Measurements from ENCODE around the gene CNOT1. TPM values are rescaled to one million over a fixed set of nuclear protein-coding genes. Genes with fewer than 3 reads are reported as not detected.
A peak's percentile ranks its signal among the peaks of the same experiment; 100 is the strongest.

Gene CNOT1
- total RNA-seq, 2 donors from 2014 or later: 102 to 190 TPM

DNA sequence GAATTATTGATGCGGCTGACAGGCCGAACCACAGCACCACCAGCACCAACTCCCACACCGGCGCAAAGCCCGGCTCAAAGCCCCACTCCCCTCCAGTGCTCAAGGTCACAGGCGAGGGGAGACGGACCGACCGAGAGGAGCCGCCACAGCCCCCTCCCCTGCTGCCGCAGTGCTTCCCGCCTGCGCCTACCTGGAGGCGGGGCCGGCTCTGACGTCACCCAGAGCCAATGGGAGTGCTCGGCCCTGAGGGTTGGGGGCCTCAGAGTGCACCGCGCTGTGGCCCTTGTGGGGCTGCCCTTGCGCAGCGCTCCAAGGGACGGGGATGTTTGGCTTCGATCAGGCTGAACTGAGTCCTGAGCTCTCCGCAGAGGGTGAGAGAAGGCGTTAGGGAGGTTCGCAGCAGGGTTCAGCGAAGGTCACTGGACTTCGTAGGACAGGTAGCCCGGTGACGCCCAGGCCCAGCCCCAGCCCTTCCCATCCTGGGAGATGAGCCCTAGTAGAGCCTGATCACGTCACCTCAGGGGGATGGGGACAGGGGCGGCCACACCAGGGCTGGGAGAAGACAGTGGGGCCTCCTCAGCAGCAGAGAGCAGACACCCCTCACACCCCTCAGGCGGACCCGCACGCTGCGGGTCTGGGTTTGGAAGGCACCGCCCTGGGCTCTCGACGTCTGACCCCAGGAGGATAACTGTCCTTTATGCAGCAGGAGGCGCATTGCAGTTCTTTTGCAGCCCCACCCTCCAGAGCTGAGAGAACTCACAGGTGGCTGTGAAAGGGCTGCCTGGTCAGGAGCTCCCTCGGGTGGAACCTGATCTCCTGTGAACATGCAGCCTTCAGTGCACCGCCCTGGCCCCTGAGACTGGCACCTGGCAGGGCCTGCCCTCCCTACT, 128.1 kb downstream of the CNOT1 start:
- WGBS: 16% methylated on average over 25 of the region's 42 CpGs
- H3K4me1 ChIP-seq (replicated peaks): no peaks in the 10 kb centered on the region
- no peak for DNase-seq (ENCODE audit: low spot score)
- intact Hi-C loops (cut with DNase I): no loop called here
- H3K27ac ChIP-seq: no peak overlapping the region
- no peak for TF ChIP-seq POLR2A (IDR thresholded peaks at IDR 0.05)
- TF ChIP-seq, protein P1, sequence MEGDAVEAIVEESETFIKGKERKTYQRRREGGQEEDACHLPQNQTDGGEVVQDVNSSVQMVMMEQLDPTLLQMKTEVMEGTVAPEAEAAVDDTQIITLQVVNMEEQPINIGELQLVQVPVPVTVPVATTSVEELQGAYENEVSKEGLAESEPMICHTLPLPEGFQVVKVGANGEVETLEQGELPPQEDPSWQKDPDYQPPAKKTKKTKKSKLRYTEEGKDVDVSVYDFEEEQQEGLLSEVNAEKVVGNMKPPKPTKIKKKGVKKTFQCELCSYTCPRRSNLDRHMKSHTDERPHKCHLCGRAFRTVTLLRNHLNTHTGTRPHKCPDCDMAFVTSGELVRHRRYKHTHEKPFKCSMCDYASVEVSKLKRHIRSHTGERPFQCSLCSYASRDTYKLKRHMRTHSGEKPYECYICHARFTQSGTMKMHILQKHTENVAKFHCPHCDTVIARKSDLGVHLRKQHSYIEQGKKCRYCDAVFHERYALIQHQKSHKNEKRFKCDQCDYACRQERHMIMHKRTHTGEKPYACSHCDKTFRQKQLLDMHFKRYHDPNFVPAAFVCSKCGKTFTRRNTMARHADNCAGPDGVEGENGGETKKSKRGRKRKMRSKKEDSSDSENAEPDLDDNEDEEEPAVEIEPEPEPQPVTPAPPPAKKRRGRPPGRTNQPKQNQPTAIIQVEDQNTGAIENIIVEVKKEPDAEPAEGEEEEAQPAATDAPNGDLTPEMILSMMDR (IDR thresholded peaks at IDR 0.05): no peak
- no peak for TF ChIP-seq POLR2AphosphoS5 (IDR thresholded peaks at IDR 0.05)
- no peaks in the 10 kb centered on the region for H3K27me3 ChIP-seq (replicated peaks; ENCODE audit: insufficient read depth)
- H3K4me3 ChIP-seq: peak overlapping the region; percentile 13 to 27
- no peaks in the 10 kb centered on the region for H3K9me3 ChIP-seq
- no peaks in the 10 kb centered on the region for H3K36me3 ChIP-seq

DNA sequence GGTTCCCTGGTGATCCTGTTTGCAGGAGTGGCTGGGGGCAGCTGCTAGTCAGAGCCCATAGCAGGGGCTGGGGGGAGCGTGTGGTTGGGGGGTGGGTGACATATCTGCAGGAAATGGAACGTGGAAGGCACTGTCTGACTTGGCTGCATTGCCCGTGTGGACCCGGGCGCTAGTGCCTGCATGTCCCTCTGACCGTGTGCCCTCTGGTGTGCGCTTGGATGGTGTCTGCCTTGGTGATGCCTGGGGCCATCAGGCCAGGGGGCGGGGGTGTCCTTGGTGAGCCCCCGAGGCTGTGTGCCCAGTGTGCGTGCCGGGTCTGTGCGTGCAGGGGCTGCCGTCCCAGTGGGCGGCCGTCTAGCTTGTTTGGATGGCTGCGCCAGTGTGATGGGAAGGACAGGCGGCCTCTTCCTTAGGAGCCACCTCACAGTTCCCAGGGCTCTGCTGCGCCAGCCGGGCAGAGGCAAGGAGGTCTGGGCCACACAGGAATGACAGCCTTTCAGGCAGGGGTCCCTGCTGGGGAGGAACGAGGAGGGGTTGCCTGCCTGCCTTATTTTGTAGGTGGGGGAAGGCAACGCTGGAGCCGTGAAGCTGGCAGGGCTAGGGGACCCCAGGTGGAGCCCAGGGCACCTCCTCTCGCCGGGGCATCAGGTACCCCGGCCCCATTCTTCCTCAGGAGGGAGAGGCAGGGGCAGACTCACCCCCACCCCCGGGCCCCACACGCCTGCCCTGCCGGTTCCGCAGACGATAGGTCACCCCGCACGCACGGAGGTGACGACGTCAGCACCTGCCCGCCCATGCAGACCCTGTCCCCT, 129.0 kb downstream of the CNOT1 start:
- Histone ChIP-seq H3K27me3 (replicated peaks; ENCODE audit: insufficient read depth) (no peaks in the 10 kb centered on the region), H3K4me1 (replicated peaks) (no peaks in the 10 kb centered on the region), H3K36me3 (no peaks in the 10 kb centered on the region), H3K27ac (no peak overlapping the region), H3K4me3 (peak overlapping the region; percentile 13 to 27), H3K9me3 (no peaks in the 10 kb centered on the region)
- 16% methylated on average over 20 of the region's 36 CpGs for WGBS
- no peak for DNase-seq (ENCODE audit: low spot score)
- intact Hi-C loops (cut with DNase I): no loop called here
- no peak for TF ChIP-seq POLR2AphosphoS5 (IDR thresholded peaks at IDR 0.05)
- TF ChIP-seq, protein P1 (IDR thresholded peaks at IDR 0.05): no peak
- TF ChIP-seq POLR2A (IDR thresholded peaks at IDR 0.05): no peak

DNA sequence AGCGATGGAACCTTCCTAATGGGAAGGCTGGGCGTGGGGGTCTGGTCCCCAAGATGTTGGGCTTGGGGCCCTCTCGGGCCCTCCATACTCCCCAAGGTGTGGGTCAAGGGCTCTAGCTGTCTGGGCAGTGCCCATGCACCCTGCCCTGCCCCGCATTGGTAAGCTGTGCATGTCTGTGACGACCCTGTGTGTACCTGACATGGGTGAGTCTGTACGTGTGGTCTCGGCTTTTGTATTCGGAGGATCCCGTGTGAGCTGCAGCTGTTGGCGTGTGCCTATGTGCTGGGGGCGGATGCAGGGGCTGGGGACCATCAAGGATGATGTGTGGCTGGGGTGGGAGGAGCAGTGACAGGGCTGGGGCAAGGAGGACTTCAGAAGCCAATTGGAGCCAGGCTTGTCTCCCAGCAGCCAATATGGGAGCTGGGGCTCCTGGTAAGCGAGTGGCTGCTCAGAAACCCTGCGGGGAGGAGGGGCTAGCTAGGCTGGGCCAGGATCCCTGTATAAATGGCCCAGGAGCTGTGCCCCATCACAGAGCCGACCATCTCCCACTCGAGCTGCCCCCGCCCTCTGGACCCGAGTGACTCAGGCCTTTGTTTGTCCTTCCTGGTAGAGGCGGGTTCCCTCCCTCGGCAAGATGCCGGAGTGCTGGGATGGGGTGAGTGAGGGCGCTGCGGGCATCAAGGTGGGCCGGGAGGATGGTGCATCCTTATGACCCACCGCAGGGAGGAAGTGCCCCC, 129.8 kb downstream of the CNOT1 start, which contains the start of gene NDRG4:
NDRG4 (plus strand) TSS at position 529 of the 737 bp plus-strand sequence; CDS start at position 635, 106 bp downstream.
- intact Hi-C loops (cut with DNase I): loop anchor here (10.0 kb wide), 1 partner anchor 475 kb away; the partner anchor contains the start of gene MMP15
- 33% methylated on average over 24 of the region's 24 CpGs for WGBS

DNA sequence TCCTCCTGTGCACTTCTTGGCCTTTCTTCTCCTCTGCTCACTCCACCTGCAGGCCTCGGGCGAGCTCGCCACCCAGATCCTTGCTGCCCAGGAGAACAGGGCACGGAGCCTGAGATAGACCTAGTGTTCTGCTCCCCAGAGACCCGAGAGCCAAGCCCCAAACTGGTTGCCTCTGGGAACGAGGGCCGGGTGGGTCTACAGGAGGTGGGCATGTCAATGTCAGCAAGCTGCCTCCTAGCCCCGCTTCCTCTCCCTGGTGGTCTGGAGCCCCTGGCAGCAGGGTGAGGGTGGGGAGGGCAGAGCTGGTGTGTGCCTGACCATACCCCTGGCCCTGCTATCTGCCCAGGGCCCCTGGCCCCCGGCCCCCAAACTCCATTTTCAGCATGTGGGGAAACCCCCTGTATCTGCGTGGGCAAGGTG, 130.5 kb downstream of the CNOT1 start:
- intact Hi-C loops (cut with DNase I): loop anchor here (10.0 kb wide), 1 partner anchor 474 kb away; the partner anchor contains the start of gene MMP15
- H3K4me1 ChIP-seq (replicated peaks): no peaks in the 10 kb centered on the region
- H3K36me3 ChIP-seq: no peaks in the 10 kb centered on the region
- no peak overlapping the region for H3K27ac ChIP-seq
- H3K4me3 ChIP-seq: no peak overlapping the region
- DNase-seq (ENCODE audit: low spot score): no peak
- no peak for TF ChIP-seq POLR2A (IDR thresholded peaks at IDR 0.05)
- TF ChIP-seq, protein P1 (IDR thresholded peaks at IDR 0.05): no peak
- TF ChIP-seq POLR2AphosphoS5 (IDR thresholded peaks at IDR 0.05): no peak
- H3K27me3 ChIP-seq (replicated peaks; ENCODE audit: insufficient read depth): no peaks in the 10 kb centered on the region
- WGBS: 88% methylated on average over 10 of the region's 10 CpGs
- no peaks in the 10 kb centered on the region for H3K9me3 ChIP-seq

More for the DNA sequence above, 129.8 kb downstream of the CNOT1 start, which contains the start of gene NDRG4:
- Histone ChIP-seq H3K36me3 (no peaks in the 10 kb centered on the region), H3K4me3 (peak within 1 kb of the TSS; percentile 13 to 27), H3K9me3 (no peaks in the 10 kb centered on the region), H3K27me3 (replicated peaks; ENCODE audit: insufficient read depth) (no peaks in the 10 kb centered on the region), H3K4me1 (replicated peaks) (no peaks in the 10 kb centered on the region), H3K27ac (no peak within 1 kb of the TSS)
- TF ChIP-seq POLR2A (IDR thresholded peaks at IDR 0.05) (peak; percentile 36), POLR2AphosphoS5 (IDR thresholded peaks at IDR 0.05) (no peak)
- DNase-seq (ENCODE audit: low spot score): no peak

Data from prostate gland (tissue), 2 donors.